GM21528 (cell line): ENCODE data around the gene LMNA.

Experiments
- ATAC-seq: cut with Tn5 transposase; IDR thresholded peaks from one replicate; pipeline ENCODE4 v1.9.1; 2021; ENCODE audit warnings: mild to moderate bottlenecking, moderate library complexity; ENCODE audit not compliant: unreplicated experiment, low FRiP score

LMNA gene

GRCh38 chr1:156135930-156136871 is 21.7 kb downstream of the LMNA start:
- no peak for ATAC-seq

GRCh38 chr1:156136970-156137483 is 22.5 kb downstream of the LMNA start:
- ATAC-seq = no peak

DNA sequence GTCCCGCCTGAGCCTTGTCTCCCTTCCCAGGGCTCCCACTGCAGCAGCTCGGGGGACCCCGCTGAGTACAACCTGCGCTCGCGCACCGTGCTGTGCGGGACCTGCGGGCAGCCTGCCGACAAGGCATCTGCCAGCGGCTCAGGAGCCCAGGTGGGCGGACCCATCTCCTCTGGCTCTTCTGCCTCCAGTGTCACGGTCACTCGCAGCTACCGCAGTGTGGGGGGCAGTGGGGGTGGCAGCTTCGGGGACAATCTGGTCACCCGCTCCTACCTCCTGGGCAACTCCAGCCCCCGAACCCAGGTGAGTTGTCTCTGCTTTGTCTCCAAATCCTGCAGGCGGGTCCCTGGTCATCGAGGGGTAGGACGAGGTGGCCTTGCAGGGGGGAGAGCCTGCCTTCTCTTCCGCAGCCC is 24.0 kb downstream of the LMNA start:
- ATAC-seq = no peak

GRCh38 chr1:156140879-156141707 is 26.6 kb downstream of the LMNA start:
- no peak for ATAC-seq

DNA sequence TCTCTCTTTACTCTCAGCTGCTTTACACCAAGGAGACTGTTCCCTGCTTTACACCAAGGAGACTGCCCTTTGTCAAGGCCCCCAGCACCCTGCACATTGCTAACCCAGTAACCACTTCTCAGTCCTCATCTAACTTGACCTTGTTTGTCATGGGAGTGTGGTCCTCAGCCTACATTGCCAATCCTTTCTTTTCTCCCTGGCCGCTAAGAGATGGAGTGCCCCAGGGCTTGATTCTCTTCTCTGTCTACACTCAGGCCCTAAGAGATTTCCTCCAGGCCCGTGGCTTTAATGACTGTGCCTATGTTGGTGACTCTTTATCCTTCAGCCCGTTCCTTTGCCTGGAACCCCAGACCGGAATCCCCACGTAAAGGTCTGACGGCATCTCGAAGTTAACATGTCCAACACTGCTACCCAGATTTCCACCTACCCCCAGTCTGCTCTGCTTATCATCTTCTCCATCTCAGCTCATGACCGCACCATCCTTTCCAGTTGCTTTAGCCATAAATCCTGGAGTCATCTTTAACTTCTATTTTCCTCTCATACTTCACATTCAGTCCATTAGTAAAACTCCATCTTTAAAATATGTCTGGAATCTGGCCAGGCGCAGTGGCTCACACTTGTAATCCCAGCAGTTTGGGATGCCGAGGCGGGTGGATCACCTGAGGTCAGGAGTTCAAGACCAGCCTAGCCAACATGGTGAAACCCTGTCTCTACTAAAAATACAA is 29.4 kb downstream of the LMNA start:
- no peak for ATAC-seq

DNA sequence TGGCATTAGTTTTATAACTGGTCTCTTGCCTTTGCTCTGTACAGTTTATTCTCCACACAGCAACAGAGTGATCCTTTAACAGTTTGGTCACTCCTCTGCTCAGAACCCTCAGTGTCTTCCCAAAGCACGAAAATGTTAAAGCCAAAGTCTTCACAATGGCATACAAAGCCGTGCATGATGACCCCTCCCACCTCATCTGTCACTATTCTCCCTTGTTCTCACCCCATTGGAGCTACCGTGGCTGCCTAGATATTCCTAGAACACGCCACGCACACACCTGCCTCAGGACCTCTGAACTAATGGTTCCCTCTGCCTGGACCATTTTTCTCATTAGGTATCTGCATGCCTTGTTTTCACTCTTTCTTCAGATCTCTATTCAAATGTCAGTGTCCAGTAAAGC is 30.2 kb downstream of the LMNA start:
- ATAC-seq = no peak

GRCh38 chr1:156145650-156146019 is 31.1 kb downstream of the LMNA start:
- no peak for ATAC-seq

- no peak for ATAC-seq
Measured at GRCh38 chr1:156146020-156146768, 31.7 kb downstream of the LMNA start.

DNA sequence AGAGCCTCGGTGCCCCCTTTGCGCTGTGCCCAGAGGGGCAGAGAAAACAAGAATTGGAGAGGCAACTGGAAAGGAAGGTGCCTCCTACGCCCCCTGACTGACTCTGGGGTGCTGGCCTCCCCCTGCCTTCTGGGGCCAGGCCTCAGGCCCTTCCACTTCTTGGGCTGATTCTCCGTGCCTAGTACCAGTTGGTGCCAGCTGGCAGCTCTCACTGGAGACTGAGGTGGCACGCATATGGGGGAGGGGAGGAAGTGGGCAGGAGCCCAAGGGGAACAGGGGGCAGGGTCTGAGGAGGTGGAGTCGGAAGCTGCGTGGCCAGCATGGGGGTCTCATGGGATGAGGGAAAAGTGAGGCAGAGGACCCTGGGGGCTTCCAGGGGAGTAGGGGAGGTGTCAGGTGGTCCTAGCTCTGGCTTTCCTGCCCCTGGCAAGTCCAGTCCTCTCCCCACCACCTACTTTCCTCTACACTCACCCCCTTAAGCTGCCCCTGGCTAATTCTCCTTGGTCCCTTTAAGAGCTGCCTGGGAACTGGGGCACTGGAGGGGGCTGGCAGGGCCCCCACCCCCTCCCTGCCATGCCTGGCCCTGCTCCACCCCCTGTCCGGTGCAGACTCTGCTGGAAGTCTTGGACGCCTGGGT is 32.4 kb downstream of the LMNA start:
- ATAC-seq = no peak

DNA sequence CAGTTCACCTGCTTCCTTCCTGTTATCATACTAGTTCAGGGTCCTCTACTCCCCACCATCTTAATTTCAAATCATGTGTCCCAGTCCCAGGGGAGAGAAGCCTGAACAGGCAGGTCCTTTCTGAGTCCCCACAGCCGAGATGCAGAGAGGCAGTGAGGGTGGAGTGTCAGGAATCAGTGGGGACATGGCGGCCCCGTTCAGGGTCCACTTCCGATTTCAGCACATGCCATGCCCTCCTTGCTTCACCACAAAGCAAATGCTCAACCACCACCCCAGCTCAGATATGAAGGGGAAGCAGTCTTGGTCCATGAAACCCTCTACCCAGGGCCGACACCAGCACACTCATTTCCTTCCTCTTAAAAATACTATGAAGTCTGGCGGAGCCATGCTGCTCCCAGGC is 33.7 kb downstream of the LMNA start:
- no peak for ATAC-seq

DNA sequence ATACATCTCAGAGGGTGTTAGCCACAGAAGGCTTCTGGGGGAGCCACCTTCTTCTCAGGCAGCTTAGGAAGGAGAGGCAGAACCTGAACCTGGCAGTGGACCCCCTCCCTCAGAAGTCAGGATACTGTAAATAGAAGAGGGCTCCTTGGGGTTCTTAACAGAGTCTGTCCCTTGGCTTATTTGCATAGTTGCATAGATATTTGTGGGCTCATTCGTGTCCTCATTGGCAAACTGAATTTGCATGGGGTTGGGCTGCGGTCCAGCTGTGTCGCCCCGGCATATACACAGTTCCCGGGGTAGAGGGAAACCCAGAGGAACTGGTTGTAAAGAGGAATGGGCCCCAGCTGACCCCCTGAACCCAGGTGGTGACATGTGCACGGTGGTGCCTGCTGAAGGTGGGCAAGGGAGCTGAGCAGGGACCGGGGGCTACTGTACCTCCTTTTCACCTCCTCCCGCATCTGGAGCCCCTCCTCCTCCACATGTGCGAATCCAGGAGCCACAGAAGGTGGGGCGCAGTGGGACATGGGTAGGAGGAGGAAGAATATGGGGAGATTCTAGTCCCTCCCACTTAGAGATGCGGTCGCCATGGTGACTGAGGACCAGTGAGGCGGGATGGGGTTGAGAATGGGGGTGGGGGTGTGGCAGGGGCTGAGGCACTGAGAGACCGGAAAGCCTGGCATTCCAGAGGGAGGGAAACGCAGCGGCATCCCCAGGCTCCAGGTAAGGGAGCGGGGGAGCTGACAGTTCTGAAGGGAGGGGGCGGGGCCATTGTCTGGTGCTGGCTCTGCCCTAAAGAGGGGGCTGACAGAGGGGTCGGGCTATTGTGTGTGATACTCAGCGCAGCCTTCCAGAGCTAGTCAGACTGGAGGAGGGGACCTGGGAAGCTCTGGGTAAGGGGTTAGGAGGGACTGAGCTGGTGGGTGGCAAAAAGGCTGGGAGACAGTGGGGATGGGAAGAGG is 35.1 kb downstream of the LMNA start:
- ATAC-seq = no peak

DNA sequence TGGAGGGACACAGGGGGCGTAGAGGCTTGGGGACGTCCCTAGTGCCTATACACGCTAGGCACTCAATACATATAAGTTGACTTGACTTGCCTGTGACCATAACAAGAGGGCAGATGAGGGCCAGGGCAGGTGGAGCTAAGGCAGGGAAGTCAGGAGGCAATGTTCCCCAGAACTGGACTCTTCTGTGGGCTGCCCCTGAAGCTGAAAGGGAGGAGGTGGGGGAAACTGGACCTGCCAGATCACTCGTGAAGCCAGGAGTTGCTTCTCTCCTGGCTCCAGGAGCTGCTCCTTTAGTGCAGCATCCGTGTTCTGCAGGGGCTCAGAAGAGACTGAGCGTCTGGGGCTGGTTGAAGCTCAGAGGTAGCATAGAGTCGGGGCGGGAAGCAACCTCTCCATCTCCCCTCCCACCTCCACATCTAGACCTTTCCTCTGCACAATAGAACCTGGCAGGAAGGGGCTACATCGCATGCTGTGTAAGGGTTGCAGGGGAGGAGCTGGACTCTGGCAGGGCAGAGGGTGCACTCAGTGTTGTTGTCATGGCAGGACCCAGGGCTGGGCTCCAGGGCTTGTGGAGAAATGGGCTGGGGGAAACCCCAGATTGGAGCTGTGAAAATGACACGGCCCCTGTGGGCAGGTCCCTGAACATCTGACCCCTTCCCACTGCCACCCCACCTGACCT is 36.0 kb downstream of the LMNA start:
- no peak for ATAC-seq

GRCh38 chr1:156151093-156151688 is 36.7 kb downstream of the LMNA start:
- no peak for ATAC-seq

DNA sequence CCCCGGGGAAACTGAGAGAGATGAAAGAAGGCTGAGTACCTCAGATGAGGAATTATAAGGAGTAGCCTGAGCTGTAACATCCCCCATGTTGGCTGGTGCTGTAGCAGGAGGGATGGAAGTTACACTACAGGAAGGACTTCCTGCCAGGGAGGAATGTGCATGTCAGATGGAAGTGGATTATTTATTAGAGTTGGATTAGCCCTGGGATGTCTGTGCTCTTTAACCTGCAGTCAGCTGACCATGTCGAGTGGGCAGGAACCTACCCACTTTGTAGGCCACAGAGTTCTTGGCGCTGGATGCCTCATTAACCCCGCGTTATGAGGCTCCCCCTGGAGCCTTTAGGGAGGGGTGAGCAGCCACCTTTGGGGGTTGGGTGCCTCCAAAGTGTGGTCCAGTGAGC is 38.1 kb downstream of the LMNA start:
- ATAC-seq = no peak

DNA sequence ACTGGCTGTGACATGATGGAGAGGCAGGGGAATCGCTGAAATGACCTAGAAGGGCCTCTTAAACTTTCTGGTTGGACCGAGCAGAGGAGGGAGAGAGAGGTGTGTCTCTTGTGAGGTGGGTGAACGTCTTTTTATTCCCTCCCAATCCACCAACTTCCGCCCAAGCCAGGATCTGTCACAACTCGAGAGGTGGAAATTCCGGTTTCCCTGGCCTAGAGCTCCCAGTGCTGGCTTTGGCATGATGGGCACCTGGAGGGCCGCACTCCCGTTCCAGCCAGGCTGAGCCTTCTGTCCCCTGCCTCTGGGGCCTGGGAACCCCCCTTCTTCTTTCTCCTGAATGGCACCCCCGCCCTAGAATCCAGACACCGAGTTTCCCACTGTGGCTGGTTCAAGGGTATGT is 38.9 kb downstream of the LMNA start, which contains the start of gene SEMA4A:
TSS of gene SEMA4A (plus strand) at position 224 of the 400 bp plus-strand sequence. CDS start 994 bp downstream, outside the sequence.
- no peak for ATAC-seq

DNA sequence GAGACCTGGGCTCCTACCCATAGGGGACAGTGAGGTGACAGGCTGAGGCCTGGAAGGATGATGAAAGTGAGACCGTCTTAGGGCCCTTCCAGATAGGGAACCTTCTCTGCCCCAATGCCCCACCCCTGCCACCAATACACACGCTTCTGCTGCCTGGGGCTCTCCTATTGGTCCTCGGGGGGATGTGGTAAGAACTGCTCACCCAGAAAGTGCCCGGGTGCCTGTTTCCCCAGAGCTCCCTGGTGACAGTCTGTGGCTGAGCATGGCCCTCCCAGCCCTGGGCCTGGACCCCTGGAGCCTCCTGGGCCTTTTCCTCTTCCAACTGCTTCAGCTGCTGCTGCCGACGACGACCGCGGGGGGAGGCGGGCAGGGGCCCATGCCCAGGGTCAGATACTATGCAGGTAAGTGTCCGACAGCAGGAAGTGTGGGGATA is 39.8 kb downstream of the LMNA start:
- ATAC-seq = peak; percentile 41
